GM23338 (cell line): ENCODE measurements around the gene TXNRD1. TPM values are rescaled to one million over a fixed set of nuclear protein-coding genes. Genes with fewer than 3 reads are reported as not detected.
A peak's percentile ranks its signal among the peaks of the same experiment; 100 is the strongest.

ENCODE experiments used
- ATAC-seq: fragments of 200-7000 bp; cut with Tn5 transposase; 3 replicates; pipeline ENCODE4 v1.9.1; 2020
- DNase-seq: peaks from one replicate; pipeline ENCODE4 v3.0.0-alpha.2; 2015; ENCODE audit warnings: low spot score
- H2AFZ ChIP-seq: fragments of 200-600 bp; sonication (generic); 2 replicates; pipeline ENCODE4 v1.8.0; 2016; ENCODE audit warnings: antibody characterized with exemption, mild to moderate bottlenecking, moderate library complexity
- H3F3A ChIP-seq: fragments of 200-600 bp; sonication (generic); replicated peaks from 2 replicates; pipeline ENCODE4 v1.8.0; 2017; ENCODE audit warnings: antibody characterized with exemption, mixed run types, low read depth
- H3K27ac ChIP-seq: fragments of 200-600 bp; sonication (generic); 2 replicates; pipeline ENCODE4 v1.6.1; 2016; ENCODE audit warnings: low read depth
- H3K27me3 ChIP-seq: fragments of 200-600 bp; sonication (generic); 2 replicates; pipeline ENCODE4 v1.8.0; 2016; ENCODE audit warnings: mild to moderate bottlenecking, mixed run types, moderate library complexity; ENCODE audit not compliant: insufficient read depth
- H3K36me3 ChIP-seq: fragments of 200-600 bp; sonication (generic); 2 replicates; pipeline ENCODE4 v1.8.0; 2016; ENCODE audit warnings: mild to moderate bottlenecking; ENCODE audit not compliant: insufficient read depth
- H3K4me1 ChIP-seq: fragments of 200-600 bp; sonication (generic); 2 replicates; pipeline ENCODE4 v1.8.0; 2016; ENCODE audit warnings: mild to moderate bottlenecking, moderate library complexity; ENCODE audit not compliant: insufficient read depth
- H3K4me2 ChIP-seq: fragments of 200-600 bp; sonication (generic); 2 replicates; pipeline ENCODE4 v1.7.1; 2017; ENCODE audit warnings: mixed run types
- H3K4me3 ChIP-seq: fragments of 200-600 bp; sonication (generic); 2 replicates; pipeline ENCODE4 v1.6.1; 2016; ENCODE audit warnings: mixed run types
- H3K79me2 ChIP-seq: fragments of 200-600 bp; sonication (generic); replicated peaks from 2 replicates; pipeline ENCODE4 v1.8.0; 2017; ENCODE audit warnings: mild to moderate bottlenecking; ENCODE audit not compliant: insufficient read depth
- H3K9me2 ChIP-seq: fragments of 200-600 bp; sonication (generic); 2 replicates; pipeline ENCODE4 v1.8.0; 2017; ENCODE audit not compliant: insufficient read depth
- H4K20me1 ChIP-seq: fragments of 200-600 bp; sonication (generic); replicated peaks from 2 replicates; pipeline ENCODE4 v1.8.0; 2017; ENCODE audit warnings: mild to moderate bottlenecking; ENCODE audit not compliant: insufficient read depth
- H3K27ac Mint-ChIP-seq: 2 replicates; pipeline ENCODE4 v1.8.0; 2020; ENCODE audit warnings: inconsistent platforms, mild to moderate bottlenecking, moderate library complexity, mixed read lengths
- H3K27me3 Mint-ChIP-seq: 3 replicates; pipeline ENCODE4 v1.8.0; 2022; ENCODE audit warnings: low read depth, mild to moderate bottlenecking, moderate library complexity, mixed read lengths, inconsistent platforms; ENCODE audit not compliant: insufficient read depth, poor library complexity
- H3K36me3 Mint-ChIP-seq: 3 replicates; pipeline ENCODE4 v1.8.0; 2021; ENCODE audit warnings: low read depth, mild to moderate bottlenecking, inconsistent platforms, moderate library complexity, mixed read lengths
- H3K4me1 Mint-ChIP-seq: 3 replicates; pipeline ENCODE4 v1.8.0; 2020; ENCODE audit warnings: mild to moderate bottlenecking, inconsistent platforms, mixed read lengths
- H3K4me3 Mint-ChIP-seq: 3 replicates; pipeline ENCODE4 v1.8.0; 2021; ENCODE audit warnings: moderate library complexity, mild to moderate bottlenecking, inconsistent platforms, mixed read lengths
- H3K9me3 Mint-ChIP-seq: 3 replicates; pipeline ENCODE4 v1.8.0; 2020; ENCODE audit warnings: moderate library complexity, mild to moderate bottlenecking, inconsistent platforms, mixed read lengths
- CREB1 ChIP-seq: fragments of 250-450 bp; sonication (Bioruptor Pico); IDR thresholded peaks from 2 replicates; pipeline ENCODE4 v1.5.0; 2020; ENCODE audit warnings: low read depth, mild to moderate bottlenecking, moderate library complexity
- CTCF ChIP-seq, 2 experiments: fragments of 200-600 bp in 1 of 2; sonication (generic) in 1 of 2; conservative IDR thresholded peaks; 2 replicates each; pipeline versions ENCODE4 v1.5.1 to v1.6.1; 2016 to 2017; ENCODE audit warnings: antibody characterized with exemption in 2 of 2, low read depth in 2 of 2, mild to moderate bottlenecking in 2 of 2, moderate library complexity in 1 of 2
- EZH2 ChIP-seq: fragments of 200-600 bp; sonication (generic); IDR thresholded peaks from one replicate; pipeline ENCODE4 v1.8.0; 2017; ENCODE audit warnings: antibody characterized with exemption, mild to moderate bottlenecking, low read depth; ENCODE audit not compliant: unreplicated experiment
- EZH2phosphoT487 ChIP-seq: fragments of 200-600 bp; sonication (generic); IDR thresholded peaks from one replicate; pipeline ENCODE4 v1.8.1; 2018; ENCODE audit warnings: antibody characterized with exemption; ENCODE audit not compliant: unreplicated experiment
- JUNB ChIP-seq: IDR thresholded peaks from one replicate; pipeline ENCODE4 v1.6.1; 2016; ENCODE audit warnings: antibody characterized with exemption; ENCODE audit not compliant: unreplicated experiment
- NANOG ChIP-seq: IDR thresholded peaks from 2 replicates; pipeline ENCODE4 v1.6.1; 2016; ENCODE audit warnings: antibody characterized with exemption, borderline replicate concordance
- POLR2AphosphoS5 ChIP-seq: IDR thresholded peaks from 2 replicates; pipeline ENCODE4 v1.6.1; 2016; ENCODE audit warnings: antibody characterized with exemption, low read depth
- REST ChIP-seq: IDR thresholded peaks from one replicate; pipeline ENCODE4 v1.6.1; 2018; ENCODE audit warnings: antibody characterized with exemption; ENCODE audit not compliant: unreplicated experiment
- STAT1 ChIP-seq: IDR thresholded peaks from one replicate; pipeline ENCODE4 v1.6.1; 2016; ENCODE audit warnings: antibody characterized with exemption; ENCODE audit not compliant: unreplicated experiment
- ZNF114 ChIP-seq: fragments of 250-450 bp; sonication (Bioruptor Pico); IDR thresholded peaks from 2 replicates; pipeline ENCODE4 v1.5.0; 2020; ENCODE audit warnings: mild to moderate bottlenecking, moderate library complexity
- ZNF331 ChIP-seq: fragments of 250-450 bp; sonication (Bioruptor Pico); IDR thresholded peaks from 2 replicates; pipeline ENCODE4 v1.5.0; 2020; ENCODE audit warnings: low read depth, mild to moderate bottlenecking, moderate library complexity
- polyA plus RNA-seq: library from polyadenylated mRNA; unstranded; fragments of >200 nt; fragmentation: Nextera tagmentation; extraction: Ambion mirVana; gene quantifications from 2 replicates; pipeline ENCODE4 v1.2.1, GENCODE V29; 2016
- total RNA-seq: library from RNA; depleted of rRNA; stranded (reverse); fragments of >200 nt; shearing (Covaris generic); gene quantifications from 2 replicates; pipeline ENCODE4 v1.2.3, GENCODE V29; 2014
- TF ChIP-seq, protein P1 (sequence below): fragments of 250-450 bp; sonication (Bioruptor Pico); IDR thresholded peaks from 2 replicates; pipeline ENCODE4 v1.5.0; 2020; ENCODE audit warnings: mild to moderate bottlenecking, moderate library complexity
- TF ChIP-seq, protein P2 (sequence below): IDR thresholded peaks from 2 replicates; pipeline ENCODE4 v1.6.1; 2016; ENCODE audit warnings: antibody characterized with exemption

Gene TXNRD1
- total and polyA plus RNA-seq, 2 experiments from 2014 or later = 115 to 127 TPM

DNA sequence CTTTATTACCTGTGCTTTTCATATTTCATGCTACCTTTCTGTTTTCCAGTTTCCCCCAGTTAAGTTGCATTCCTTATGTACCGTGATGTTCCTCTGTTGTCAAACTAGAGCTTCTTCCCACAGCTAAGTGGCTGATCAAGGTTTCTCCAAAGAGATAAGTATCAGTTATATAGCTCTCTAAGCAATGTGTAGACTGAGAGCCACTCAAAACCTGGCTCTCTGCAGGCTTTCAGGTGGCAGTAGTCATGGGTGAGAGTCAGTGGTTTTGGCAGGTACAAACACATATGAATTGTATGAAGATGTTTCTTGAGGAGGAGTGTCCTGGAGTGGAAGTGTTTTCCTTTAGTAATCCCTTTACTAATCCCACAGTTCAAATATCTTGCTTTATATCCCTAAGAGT, 28.4 kb downstream of the TXNRD1 start:
- H3K36me3 ChIP-seq = no peaks in the 10 kb centered on the region
- H3K27ac Mint-ChIP-seq = no peak overlapping the region
- ATAC-seq (no peak), DNase-seq (no peak)
- no peaks in the 10 kb centered on the region for H3K79me2 ChIP-seq
- TF ChIP-seq, protein P1, sequence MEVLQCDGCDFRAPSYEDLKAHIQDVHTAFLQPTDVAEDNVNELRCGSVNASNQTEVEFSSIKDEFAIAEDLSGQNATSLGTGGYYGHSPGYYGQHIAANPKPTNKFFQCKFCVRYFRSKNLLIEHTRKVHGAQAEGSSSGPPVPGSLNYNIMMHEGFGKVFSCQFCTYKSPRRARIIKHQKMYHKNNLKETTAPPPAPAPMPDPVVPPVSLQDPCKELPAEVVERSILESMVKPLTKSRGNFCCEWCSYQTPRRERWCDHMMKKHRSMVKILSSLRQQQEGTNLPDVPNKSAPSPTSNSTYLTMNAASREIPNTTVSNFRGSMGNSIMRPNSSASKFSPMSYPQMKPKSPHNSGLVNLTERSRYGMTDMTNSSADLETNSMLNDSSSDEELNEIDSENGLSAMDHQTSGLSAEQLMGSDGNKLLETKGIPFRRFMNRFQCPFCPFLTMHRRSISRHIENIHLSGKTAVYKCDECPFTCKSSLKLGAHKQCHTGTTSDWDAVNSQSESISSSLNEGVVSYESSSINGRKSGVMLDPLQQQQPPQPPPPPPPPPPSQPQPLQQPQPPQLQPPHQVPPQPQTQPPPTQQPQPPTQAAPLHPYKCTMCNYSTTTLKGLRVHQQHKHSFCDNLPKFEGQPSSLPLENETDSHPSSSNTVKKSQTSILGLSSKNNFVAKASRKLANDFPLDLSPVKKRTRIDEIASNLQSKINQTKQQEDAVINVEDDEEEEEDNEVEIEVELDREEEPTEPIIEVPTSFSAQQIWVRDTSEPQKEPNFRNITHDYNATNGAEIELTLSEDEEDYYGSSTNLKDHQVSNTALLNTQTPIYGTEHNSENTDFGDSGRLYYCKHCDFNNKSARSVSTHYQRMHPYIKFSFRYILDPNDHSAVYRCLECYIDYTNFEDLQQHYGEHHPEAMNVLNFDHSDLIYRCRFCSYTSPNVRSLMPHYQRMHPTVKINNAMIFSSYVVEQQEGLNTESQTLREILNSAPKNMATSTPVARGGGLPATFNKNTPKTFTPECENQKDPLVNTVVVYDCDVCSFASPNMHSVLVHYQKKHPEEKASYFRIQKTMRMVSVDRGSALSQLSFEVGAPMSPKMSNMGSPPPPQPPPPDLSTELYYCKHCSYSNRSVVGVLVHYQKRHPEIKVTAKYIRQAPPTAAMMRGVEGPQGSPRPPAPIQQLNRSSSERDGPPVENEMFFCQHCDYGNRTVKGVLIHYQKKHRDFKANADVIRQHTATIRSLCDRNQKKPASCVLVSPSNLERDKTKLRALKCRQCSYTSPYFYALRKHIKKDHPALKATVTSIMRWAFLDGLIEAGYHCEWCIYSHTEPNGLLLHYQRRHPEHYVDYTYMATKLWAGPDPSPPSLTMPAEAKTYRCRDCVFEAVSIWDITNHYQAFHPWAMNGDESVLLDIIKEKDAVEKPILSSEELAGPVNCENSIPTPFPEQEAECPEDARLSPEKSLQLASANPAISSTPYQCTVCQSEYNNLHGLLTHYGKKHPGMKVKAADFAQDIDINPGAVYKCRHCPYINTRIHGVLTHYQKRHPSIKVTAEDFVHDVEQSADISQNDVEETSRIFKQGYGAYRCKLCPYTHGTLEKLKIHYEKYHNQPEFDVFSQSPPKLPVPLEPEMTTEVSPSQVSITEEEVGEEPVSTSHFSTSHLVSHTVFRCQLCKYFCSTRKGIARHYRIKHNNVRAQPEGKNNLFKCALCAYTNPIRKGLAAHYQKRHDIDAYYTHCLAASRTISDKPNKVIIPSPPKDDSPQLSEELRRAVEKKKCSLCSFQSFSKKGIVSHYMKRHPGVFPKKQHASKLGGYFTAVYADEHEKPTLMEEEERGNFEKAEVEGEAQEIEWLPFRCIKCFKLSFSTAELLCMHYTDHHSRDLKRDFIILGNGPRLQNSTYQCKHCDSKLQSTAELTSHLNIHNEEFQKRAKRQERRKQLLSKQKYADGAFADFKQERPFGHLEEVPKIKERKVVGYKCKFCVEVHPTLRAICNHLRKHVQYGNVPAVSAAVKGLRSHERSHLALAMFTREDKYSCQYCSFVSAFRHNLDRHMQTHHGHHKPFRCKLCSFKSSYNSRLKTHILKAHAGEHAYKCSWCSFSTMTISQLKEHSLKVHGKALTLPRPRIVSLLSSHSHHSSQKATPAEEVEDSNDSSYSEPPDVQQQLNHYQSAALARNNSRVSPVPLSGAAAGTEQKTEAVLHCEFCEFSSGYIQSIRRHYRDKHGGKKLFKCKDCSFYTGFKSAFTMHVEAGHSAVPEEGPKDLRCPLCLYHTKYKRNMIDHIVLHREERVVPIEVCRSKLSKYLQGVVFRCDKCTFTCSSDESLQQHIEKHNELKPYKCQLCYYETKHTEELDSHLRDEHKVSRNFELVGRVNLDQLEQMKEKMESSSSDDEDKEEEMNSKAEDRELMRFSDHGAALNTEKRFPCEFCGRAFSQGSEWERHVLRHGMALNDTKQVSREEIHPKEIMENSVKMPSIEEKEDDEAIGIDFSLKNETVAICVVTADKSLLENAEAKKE (CRISPR knock-in tag) = no peak
- TF ChIP-seq ZNF331 (CRISPR knock-in tag) (no peak), ZNF114 (CRISPR knock-in tag) (no peak), NANOG (no peak), STAT1 (no peak), CREB1 (CRISPR knock-in tag) (no peak), JUNB (no peak), EZH2 (no peak), REST (no peak), EZH2phosphoT487 (no peak), CTCF (conservative IDR thresholded peaks at IDR 0.05; ENCODE audit: low read depth in 2 of 2) (no peak), POLR2AphosphoS5 (no peak)
- TF ChIP-seq, protein P2, sequence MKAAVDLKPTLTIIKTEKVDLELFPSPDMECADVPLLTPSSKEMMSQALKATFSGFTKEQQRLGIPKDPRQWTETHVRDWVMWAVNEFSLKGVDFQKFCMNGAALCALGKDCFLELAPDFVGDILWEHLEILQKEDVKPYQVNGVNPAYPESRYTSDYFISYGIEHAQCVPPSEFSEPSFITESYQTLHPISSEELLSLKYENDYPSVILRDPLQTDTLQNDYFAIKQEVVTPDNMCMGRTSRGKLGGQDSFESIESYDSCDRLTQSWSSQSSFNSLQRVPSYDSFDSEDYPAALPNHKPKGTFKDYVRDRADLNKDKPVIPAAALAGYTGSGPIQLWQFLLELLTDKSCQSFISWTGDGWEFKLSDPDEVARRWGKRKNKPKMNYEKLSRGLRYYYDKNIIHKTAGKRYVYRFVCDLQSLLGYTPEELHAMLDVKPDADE = no peak
- no peaks in the 10 kb centered on the region for H3K9me3 Mint-ChIP-seq
- H3K27ac ChIP-seq = no peak overlapping the region
- H2AFZ ChIP-seq = peak overlapping the region; percentile 63; the same call in 1 of the 2 replicates
- H3K36me3 Mint-ChIP-seq = no peaks in the 10 kb centered on the region
- no peaks in the 10 kb centered on the region for H3K27me3 ChIP-seq
- no peak overlapping the region for H3K4me2 ChIP-seq
- H3K9me2 ChIP-seq = no peaks in the 10 kb centered on the region
- peaks cover 9% of the 10 kb centered on the region for H3K27me3 Mint-ChIP-seq
- no peak overlapping the region for H3K4me3 Mint-ChIP-seq
- peaks cover 9% of the 10 kb centered on the region for H3K4me1 ChIP-seq
- H3F3A ChIP-seq = no peaks in the 10 kb centered on the region
- H3K4me1 Mint-ChIP-seq = peaks cover 10% of the 10 kb centered on the region
- no peak overlapping the region for H3K4me3 ChIP-seq
- no peaks in the 10 kb centered on the region for H4K20me1 ChIP-seq
